ENCODE results near the gene PTTG2.

DNA sequence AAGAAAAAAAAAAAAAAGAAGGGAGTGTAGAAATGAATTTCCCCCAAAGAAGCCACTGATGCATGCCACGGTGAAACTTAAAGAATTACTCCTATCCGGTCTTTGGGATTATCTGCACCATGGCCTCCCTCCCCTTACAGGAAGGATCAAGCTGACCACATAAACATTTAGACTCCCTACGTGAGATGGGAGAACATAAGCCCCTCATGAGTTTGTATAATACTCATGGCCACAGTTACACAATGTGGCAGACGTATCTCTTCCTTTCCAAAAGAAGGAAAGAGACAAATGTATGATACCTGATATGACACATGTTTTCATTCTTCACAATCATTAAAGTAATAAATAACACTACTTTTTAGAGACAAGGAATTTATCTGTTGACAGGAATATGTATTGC is 3.3 kb upstream of the PTTG2 start:
- TF ChIP-seq FOXK2 (IDR thresholded peaks at IDR 0.05) (no peak), TARDBP (IDR thresholded peaks at IDR 0.05) (no peak), SP1 (IDR thresholded peaks at IDR 0.05) (no peak), FOXM1 (IDR thresholded peaks at IDR 0.05; ENCODE audit: borderline replicate concordance) (no peak)
